Measurements from ENCODE around the gene CWC27. TPM values are rescaled to one million over a fixed set of nuclear protein-coding genes. Genes with fewer than 3 reads are reported as not detected.

The CWC27 gene
- total RNA-seq, 4 donors from 2014 or later, result 8.8 to 38.1 (median 17.6) TPM

- no peaks in the 10 kb centered on the region for H3K27me3 ChIP-seq
- H3K9me3 ChIP-seq, result no peaks in the 10 kb centered on the region
- peak overlapping the region in 1 of 4 donors; percentile 36 for H3K27ac ChIP-seq
- WGBS, 2 donors, result 79 to 80% methylated on average over 2 of the region's 2 CpGs
- H3K4me3 ChIP-seq, result no peak overlapping the region
- TF ChIP-seq EP300 (IDR thresholded peaks at IDR 0.05) (peak in 1 of 2 donors; percentile 8), POLR2A (IDR thresholded peaks at IDR 0.05) (no peak), CTCF (IDR thresholded peaks at IDR 0.05) (no peak)
- no peak for DNase-seq (ENCODE audit: low spot score in 2 of 2)
- H3K4me1 ChIP-seq, result peaks cover 0 to 14% (median 1%) of the 10 kb centered on the region in 4 donors
- no peaks in the 10 kb centered on the region for H3K36me3 ChIP-seq
Measured at GRCh38 chr5:65041296-65042158, 272.8 kb downstream of the CWC27 start.

GRCh38 chr5:65043843-65044359 is 275.2 kb downstream of the CWC27 start:
- H3K27me3 ChIP-seq, result no peaks in the 10 kb centered on the region
- no peak for DNase-seq (ENCODE audit: low spot score in 2 of 2)
- no peak overlapping the region for H3K4me3 ChIP-seq
- no peaks in the 10 kb centered on the region for H3K4me1 ChIP-seq
- no peak overlapping the region for H3K27ac ChIP-seq
- no peak for TF ChIP-seq POLR2A (IDR thresholded peaks at IDR 0.05)
- no peak for TF ChIP-seq CTCF (IDR thresholded peaks at IDR 0.05)
- no peak for TF ChIP-seq EP300 (IDR thresholded peaks at IDR 0.05)
- 92 to 97% methylated on average over 5 of the region's 5 CpGs for WGBS, 2 donors
- H3K36me3 ChIP-seq, result no peaks in the 10 kb centered on the region
- H3K9me3 ChIP-seq, result no peaks in the 10 kb centered on the region

GRCh38 chr5:65047225-65047624 is 278.5 kb downstream of the CWC27 start:
- H3K4me3 ChIP-seq, result no peak overlapping the region
- no peak for DNase-seq (ENCODE audit: low spot score in 2 of 2)
- TF ChIP-seq CTCF (IDR thresholded peaks at IDR 0.05) (no peak), POLR2A (IDR thresholded peaks at IDR 0.05) (no peak), EP300 (IDR thresholded peaks at IDR 0.05) (no peak)
- 71% methylated on average over 3 of the region's 3 CpGs for WGBS, 2 donors
- no peaks in the 10 kb centered on the region for H3K36me3 ChIP-seq
- no peaks in the 10 kb centered on the region for H3K9me3 ChIP-seq
- H3K4me1 ChIP-seq, result no peaks in the 10 kb centered on the region
- no peak overlapping the region for H3K27ac ChIP-seq
- H3K27me3 ChIP-seq, result no peaks in the 10 kb centered on the region

GRCh38 chr5:65047948-65048690 is 279.4 kb downstream of the CWC27 start:
- H3K4me1 ChIP-seq, result no peaks in the 10 kb centered on the region
- no peak overlapping the region for H3K27ac ChIP-seq
- no peaks in the 10 kb centered on the region for H3K27me3 ChIP-seq
- H3K9me3 ChIP-seq, result no peaks in the 10 kb centered on the region
- H3K36me3 ChIP-seq, result no peaks in the 10 kb centered on the region
- H3K4me3 ChIP-seq, result no peak overlapping the region
- 52 to 65% methylated on average over 2 of the region's 2 CpGs for WGBS, 2 donors
- TF ChIP-seq CTCF (IDR thresholded peaks at IDR 0.05) (no peak), POLR2A (IDR thresholded peaks at IDR 0.05) (no peak), EP300 (IDR thresholded peaks at IDR 0.05) (no peak)
- DNase-seq (ENCODE audit: low spot score in 2 of 2), result no peak

GRCh38 chr5:65050140-65050539 is 281.4 kb downstream of the CWC27 start:
- DNase-seq (ENCODE audit: low spot score in 2 of 2), result no peak
- no peaks in the 10 kb centered on the region for H3K36me3 ChIP-seq
- TF ChIP-seq CTCF (IDR thresholded peaks at IDR 0.05) (no peak), EP300 (IDR thresholded peaks at IDR 0.05) (no peak), POLR2A (IDR thresholded peaks at IDR 0.05) (no peak)
- no peaks in the 10 kb centered on the region for H3K9me3 ChIP-seq
- no peak overlapping the region for H3K27ac ChIP-seq
- no peak overlapping the region for H3K4me3 ChIP-seq
- H3K27me3 ChIP-seq, result no peaks in the 10 kb centered on the region
- no peaks in the 10 kb centered on the region for H3K4me1 ChIP-seq
